ENCODE data around the gene CPXM2. TPM values are rescaled to one million over a fixed set of nuclear protein-coding genes. Genes with fewer than 3 reads are reported as not detected.

Gene CPXM2
- total RNA-seq, 2 experiments from 2014 or later = not detected

DNA sequence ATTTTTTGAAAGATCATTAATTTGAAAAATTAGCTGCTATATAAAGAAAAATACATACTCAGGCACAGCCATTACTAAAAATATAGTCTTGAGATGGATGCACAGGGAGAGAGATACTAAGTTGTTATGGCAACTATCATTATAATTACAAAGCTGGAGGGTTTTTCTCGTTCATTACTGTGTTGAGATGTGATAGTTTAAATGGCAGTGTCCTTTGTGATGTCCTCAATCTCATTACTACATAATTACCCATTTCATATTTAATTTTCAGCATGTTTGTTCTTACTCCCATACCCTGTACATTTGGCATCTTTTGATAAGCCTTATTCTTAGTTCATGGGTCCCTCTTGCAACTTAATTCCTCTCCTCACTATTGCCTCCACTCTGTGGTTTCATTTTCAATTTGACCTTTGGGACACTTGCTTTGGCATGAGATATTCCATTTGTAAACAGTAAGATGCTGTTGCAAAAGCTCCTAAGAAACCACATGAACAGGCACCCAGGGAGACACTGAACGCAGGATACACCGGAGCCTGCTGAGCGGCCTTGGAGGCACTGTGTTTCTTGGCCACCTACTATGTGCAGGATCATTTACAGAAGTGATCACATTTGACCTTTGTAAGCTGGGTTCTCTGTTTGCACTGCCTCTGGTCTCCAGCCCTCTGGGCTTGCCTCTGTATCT, 4.8 kb upstream of the CPXM2 start:
- CTCF ChIA-PET = no interaction called here
- intact Hi-C loops (cut with micrococcal nuclease) = no loop called here
- H3K27me3 Mint-ChIP-seq = peaks cover 3% of the 10 kb centered on the region
- peaks cover 5% of the 10 kb centered on the region for H3K9me3 Mint-ChIP-seq
- H3K4me3 Mint-ChIP-seq = no peak overlapping the region
- H3K27ac Mint-ChIP-seq = no peak overlapping the region
- no peaks in the 10 kb centered on the region for H3K4me1 Mint-ChIP-seq (ENCODE audit: low read depth)
- POLR2A ChIA-PET = no interaction called here
- H3K36me3 Mint-ChIP-seq = no peaks in the 10 kb centered on the region
- no peak for DNase-seq

DNA sequence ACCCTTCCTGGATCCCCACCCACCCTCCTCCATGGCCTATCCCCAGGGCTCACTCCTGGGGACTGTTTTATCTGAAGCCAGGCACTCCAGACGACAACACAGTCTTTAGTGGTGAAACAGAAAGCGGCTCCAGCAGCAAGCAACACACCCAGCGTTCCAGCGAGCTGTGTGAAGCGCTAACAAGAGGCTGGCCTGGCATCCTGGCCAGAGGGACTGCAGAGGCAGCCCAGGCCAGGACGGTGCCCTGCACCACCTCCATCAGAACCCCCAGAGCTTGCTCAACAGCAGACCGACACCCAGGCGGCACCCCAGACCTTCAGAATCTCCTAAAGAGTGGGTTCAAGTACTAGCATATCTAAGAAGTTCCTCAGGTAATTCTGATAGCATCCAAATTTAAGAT, 2.0 kb upstream of the CPXM2 start:
- H3K9me3 Mint-ChIP-seq = no peaks in the 10 kb centered on the region
- POLR2A ChIA-PET = no interaction called here
- intact Hi-C loops (cut with micrococcal nuclease) = no loop called here
- DNase-seq = no peak
- no peak overlapping the region for H3K4me3 Mint-ChIP-seq
- no peaks in the 10 kb centered on the region for H3K36me3 Mint-ChIP-seq
- peaks cover 18% of the 10 kb centered on the region for H3K27me3 Mint-ChIP-seq
- H3K27ac Mint-ChIP-seq = no peak overlapping the region
- no peaks in the 10 kb centered on the region for H3K4me1 Mint-ChIP-seq (ENCODE audit: low read depth)
- CTCF ChIA-PET = no interaction called here

DNA sequence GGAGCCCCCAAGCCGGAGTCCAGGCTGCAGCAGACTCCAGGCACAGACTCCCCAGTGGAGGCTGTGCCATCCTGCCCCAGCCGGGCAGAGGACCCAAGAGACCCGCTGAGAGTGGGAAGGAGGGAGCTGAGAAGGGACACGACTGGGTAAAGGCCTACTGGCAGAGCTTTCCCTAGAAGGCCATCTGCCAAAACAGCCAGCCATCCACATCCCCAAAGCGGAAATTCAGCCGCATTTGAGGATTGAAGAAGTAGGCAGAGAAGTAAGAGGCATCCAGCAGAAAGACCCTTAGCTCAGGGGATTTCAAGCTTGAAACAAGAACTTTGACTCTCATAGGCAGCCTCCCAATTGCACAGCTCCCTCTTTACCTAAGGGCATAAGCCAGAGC, 857 bp downstream of the CPXM2 start:
- POLR2A ChIA-PET = no interaction called here
- intact Hi-C loops (cut with micrococcal nuclease) = no loop called here
- Mint-ChIP-seq H3K36me3 (no peaks in the 10 kb centered on the region), H3K27me3 (peaks cover 18% of the 10 kb centered on the region), H3K4me3 (no peak overlapping the region), H3K4me1 (ENCODE audit: low read depth) (no peaks in the 10 kb centered on the region), H3K9me3 (no peaks in the 10 kb centered on the region), H3K27ac (no peak overlapping the region)
- CTCF ChIA-PET = no interaction called here
- DNase-seq = no peak

GRCh38 chr10:123890226-123890625, 1.4 kb downstream of the CPXM2 start:
- no peaks in the 10 kb centered on the region for H3K36me3 Mint-ChIP-seq
- H3K4me1 Mint-ChIP-seq (ENCODE audit: low read depth) = no peaks in the 10 kb centered on the region
- ChIA-PET CTCF (no interaction called here), POLR2A (no interaction called here)
- intact Hi-C loops (cut with micrococcal nuclease) = no loop called here
- H3K4me3 Mint-ChIP-seq = no peak overlapping the region
- no peak for DNase-seq
- no peaks in the 10 kb centered on the region for H3K9me3 Mint-ChIP-seq
- no peak overlapping the region for H3K27ac Mint-ChIP-seq
- H3K27me3 Mint-ChIP-seq = peaks cover 18% of the 10 kb centered on the region

GRCh38 chr10:123889821-123890220, 1.8 kb downstream of the CPXM2 start:
- Mint-ChIP-seq H3K27ac (no peak overlapping the region), H3K4me3 (no peak overlapping the region), H3K27me3 (peaks cover 18% of the 10 kb centered on the region), H3K36me3 (no peaks in the 10 kb centered on the region), H3K9me3 (no peaks in the 10 kb centered on the region), H3K4me1 (ENCODE audit: low read depth) (no peaks in the 10 kb centered on the region)
- CTCF ChIA-PET = no interaction called here
- intact Hi-C loops (cut with micrococcal nuclease) = no loop called here
- POLR2A ChIA-PET = no interaction called here
- no peak for DNase-seq

DNA sequence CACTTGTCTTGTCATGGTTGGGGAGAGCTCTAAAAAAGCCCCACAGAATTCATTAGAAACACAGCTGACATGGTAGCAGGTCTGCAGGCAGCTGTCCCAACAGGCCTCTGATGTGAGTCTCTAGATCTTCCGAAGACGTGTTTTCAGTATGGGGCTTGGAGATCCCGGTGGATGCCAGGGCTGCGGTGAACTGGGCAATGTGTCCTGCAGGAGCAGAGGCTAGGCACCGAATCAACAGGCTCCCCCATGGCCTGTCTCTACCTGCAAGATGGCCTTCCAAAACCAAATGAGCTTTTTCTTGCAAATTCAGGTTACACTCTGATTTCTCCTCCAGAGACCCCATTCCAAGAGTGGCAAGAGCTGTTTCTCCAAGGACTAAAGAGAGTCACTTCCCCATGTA, 2.9 kb downstream of the CPXM2 start:
- CTCF ChIA-PET = no interaction called here
- no peak overlapping the region for H3K27ac Mint-ChIP-seq
- DNase-seq = no peak
- no peaks in the 10 kb centered on the region for H3K36me3 Mint-ChIP-seq
- POLR2A ChIA-PET = no interaction called here
- intact Hi-C loops (cut with micrococcal nuclease) = no loop called here
- H3K9me3 Mint-ChIP-seq = no peaks in the 10 kb centered on the region
- H3K4me3 Mint-ChIP-seq = no peak overlapping the region
- no peaks in the 10 kb centered on the region for H3K4me1 Mint-ChIP-seq (ENCODE audit: low read depth)
- H3K27me3 Mint-ChIP-seq = peaks cover 14% of the 10 kb centered on the region

DNA sequence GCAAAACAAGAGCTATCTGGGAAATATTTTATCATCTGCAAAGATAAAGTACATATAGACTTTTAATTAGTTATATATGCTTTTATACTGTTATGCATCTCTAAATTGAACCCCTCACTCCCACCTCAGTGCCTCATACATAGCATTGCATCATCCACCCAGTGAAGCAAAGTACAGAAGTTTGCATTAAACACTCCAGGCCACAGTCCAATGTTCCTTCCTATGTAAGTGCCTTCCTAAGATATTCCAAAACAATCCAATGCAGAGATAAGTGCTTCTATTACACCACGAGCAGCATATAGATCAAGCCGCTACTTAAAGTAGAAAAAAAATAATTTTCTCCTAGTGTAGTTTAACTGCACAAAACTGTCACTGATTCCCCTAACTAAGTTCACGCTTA, 3.4 kb downstream of the CPXM2 start:
- no peak for DNase-seq
- Mint-ChIP-seq H3K4me1 (ENCODE audit: low read depth) (no peaks in the 10 kb centered on the region), H3K4me3 (no peak overlapping the region), H3K36me3 (no peaks in the 10 kb centered on the region), H3K27me3 (peaks cover 14% of the 10 kb centered on the region), H3K27ac (no peak overlapping the region), H3K9me3 (no peaks in the 10 kb centered on the region)
- ChIA-PET POLR2A (no interaction called here), CTCF (no interaction called here)
- intact Hi-C loops (cut with micrococcal nuclease) = no loop called here

- no peak overlapping the region for H3K27ac Mint-ChIP-seq
- H3K9me3 Mint-ChIP-seq = no peaks in the 10 kb centered on the region
- POLR2A ChIA-PET = no interaction called here
- CTCF ChIA-PET = no interaction called here
- H3K27me3 Mint-ChIP-seq = peaks cover 14% of the 10 kb centered on the region
- H3K36me3 Mint-ChIP-seq = no peaks in the 10 kb centered on the region
- intact Hi-C loops (cut with micrococcal nuclease) = no loop called here
- no peak overlapping the region for H3K4me3 Mint-ChIP-seq
- DNase-seq = no peak
- H3K4me1 Mint-ChIP-seq (ENCODE audit: low read depth) = no peaks in the 10 kb centered on the region
These were observed 5.3 kb downstream of the CPXM2 start for GRCh38 chr10:123886292-123886691.

DNA sequence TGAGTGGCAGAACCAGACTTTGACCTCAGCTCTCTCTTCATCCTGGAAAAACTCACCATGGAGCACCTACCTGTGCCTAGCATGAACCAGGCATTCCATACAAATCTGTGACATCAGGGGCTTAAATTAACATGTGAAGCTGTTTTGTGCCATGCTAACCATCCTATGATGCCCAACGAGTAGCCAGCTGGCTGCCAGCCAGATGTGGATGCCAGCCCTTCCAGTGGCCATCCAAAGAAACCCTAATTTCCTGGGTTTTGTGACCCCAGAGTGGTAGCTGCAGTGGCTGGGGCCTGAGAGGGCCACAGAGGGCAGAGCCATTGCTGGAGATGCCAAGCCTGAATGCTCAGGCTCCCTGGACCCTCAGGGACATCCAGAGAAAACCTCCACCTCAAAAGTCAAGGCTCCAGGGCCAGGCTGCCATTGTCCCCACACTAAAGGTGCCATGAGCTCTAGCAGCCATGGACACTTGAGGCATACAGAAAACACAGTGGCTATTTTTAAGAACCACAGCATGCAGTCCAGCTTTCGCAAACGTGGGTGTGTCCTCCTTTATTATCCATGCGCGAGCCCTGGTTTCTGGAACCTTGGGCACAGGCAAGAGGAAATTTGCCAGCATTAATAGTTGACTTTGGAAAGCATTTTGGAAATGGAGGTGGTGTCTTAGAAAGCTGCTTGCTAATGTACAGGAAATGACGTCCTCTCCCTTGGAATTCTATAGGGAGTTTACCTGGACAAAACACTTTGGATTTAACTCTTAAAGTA, 6.0 kb downstream of the CPXM2 start:
- intact Hi-C loops (cut with micrococcal nuclease) = no loop called here
- H3K4me3 Mint-ChIP-seq = no peak overlapping the region
- H3K27me3 Mint-ChIP-seq = peaks cover 10% of the 10 kb centered on the region
- no peak overlapping the region for H3K27ac Mint-ChIP-seq
- CTCF ChIA-PET = no interaction called here
- H3K4me1 Mint-ChIP-seq (ENCODE audit: low read depth) = no peaks in the 10 kb centered on the region
- DNase-seq = no peak
- H3K9me3 Mint-ChIP-seq = no peaks in the 10 kb centered on the region
- H3K36me3 Mint-ChIP-seq = no peaks in the 10 kb centered on the region
- POLR2A ChIA-PET = no interaction called here

DNA sequence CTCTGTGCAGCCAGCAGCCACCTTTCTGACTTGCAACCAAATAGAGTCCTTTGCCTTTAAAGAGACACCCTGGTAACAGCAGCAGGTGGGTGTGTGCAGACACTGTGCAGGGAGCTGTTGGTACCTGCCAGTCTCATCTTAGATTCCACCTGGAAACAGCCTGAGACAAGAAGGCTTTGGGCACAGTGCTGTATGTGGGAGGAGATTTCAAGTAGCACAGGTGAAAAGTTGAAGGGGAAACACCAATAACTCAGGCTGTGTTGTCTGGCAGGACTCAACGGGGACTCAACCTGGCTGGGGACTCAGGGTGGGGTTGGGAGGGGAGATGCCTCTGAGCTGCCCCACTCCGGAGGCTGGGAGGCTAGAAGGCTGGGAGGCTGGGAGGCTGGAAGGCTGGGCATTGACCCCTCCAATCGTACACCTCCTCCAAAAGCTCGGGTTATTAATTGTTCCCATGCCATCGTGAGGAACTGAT, 6.7 kb downstream of the CPXM2 start:
- H3K27me3 Mint-ChIP-seq = peaks cover 3% of the 10 kb centered on the region
- POLR2A ChIA-PET = no interaction called here

GRCh38 chr10:123884351-123884906, 7.2 kb downstream of the CPXM2 start:
- H3K4me1 Mint-ChIP-seq (ENCODE audit: low read depth) = no peaks in the 10 kb centered on the region
- H3K27ac Mint-ChIP-seq = no peak overlapping the region
- intact Hi-C loops (cut with micrococcal nuclease) = no loop called here
- H3K4me3 Mint-ChIP-seq = no peak overlapping the region
- no peaks in the 10 kb centered on the region for H3K9me3 Mint-ChIP-seq
- H3K36me3 Mint-ChIP-seq = no peaks in the 10 kb centered on the region
- no peak for DNase-seq
- CTCF ChIA-PET = no interaction called here
- POLR2A ChIA-PET = no interaction called here
- H3K27me3 Mint-ChIP-seq = no peaks in the 10 kb centered on the region

More for the DNA sequence above, 6.7 kb downstream of the CPXM2 start:
- DNase-seq = no peak
- intact Hi-C loops (cut with micrococcal nuclease) = no loop called here
- H3K27ac Mint-ChIP-seq = no peak overlapping the region
- no peaks in the 10 kb centered on the region for H3K9me3 Mint-ChIP-seq
- H3K4me3 Mint-ChIP-seq = no peak overlapping the region
- no peaks in the 10 kb centered on the region for H3K36me3 Mint-ChIP-seq
- no peaks in the 10 kb centered on the region for H3K4me1 Mint-ChIP-seq (ENCODE audit: low read depth)
- CTCF ChIA-PET = no interaction called here

DNA sequence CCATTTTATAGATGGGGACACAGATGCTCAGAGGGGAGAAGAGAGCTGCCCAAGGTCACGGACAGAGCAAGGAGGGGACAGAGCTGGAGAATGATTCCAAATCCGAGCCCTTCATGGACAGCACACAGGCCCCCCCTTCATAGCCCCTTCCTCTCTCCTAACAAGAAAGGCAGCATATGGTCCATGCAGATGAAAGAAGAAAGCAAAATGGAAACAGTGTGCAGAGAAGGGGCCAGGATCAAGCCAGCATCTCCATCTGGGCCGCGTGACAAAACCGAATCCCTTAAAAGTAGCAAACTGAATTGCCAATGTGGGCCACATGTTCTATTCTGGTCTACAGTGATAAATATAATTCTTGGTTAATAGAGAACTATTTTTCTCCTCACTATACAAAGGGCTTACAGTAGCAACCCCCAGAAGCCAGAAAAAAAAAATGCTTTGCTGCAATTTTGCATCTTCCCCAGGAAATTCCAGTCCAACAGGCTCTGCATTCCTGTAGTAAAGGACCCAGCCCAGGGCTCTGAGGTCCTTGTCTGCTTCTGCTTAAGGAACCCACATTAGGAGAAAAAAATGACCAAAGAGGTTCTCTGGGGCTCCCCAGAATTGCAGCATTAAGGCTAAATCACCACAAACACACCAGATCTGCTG, 7.8 kb downstream of the CPXM2 start:
- Mint-ChIP-seq H3K27me3 (no peaks in the 10 kb centered on the region), H3K27ac (no peak overlapping the region), H3K4me1 (ENCODE audit: low read depth) (no peaks in the 10 kb centered on the region), H3K4me3 (no peak overlapping the region), H3K36me3 (no peaks in the 10 kb centered on the region), H3K9me3 (no peaks in the 10 kb centered on the region)
- intact Hi-C loops (cut with micrococcal nuclease) = no loop called here
- no peak for DNase-seq
- POLR2A ChIA-PET = no interaction called here
- CTCF ChIA-PET = no interaction called here

Measured in activated CD4-positive, alpha-beta memory T cell treated with anti-CD3 and anti-CD28 coated beads for 36 hours (primary cell).